SKM-1 treated with dmso at 0.1 percent for 144 hours (cell line): ENCODE results near the gene TRPV2.
A peak's percentile ranks its signal among the peaks of the same experiment; 100 is the strongest.

Experiments
- DNase-seq: peaks from one replicate; lab custom pipeline; 2025; ENCODE audit not compliant: unreplicated experiment; lab: John Stamatoyannopoulos, UW

Gene TRPV2

DNA sequence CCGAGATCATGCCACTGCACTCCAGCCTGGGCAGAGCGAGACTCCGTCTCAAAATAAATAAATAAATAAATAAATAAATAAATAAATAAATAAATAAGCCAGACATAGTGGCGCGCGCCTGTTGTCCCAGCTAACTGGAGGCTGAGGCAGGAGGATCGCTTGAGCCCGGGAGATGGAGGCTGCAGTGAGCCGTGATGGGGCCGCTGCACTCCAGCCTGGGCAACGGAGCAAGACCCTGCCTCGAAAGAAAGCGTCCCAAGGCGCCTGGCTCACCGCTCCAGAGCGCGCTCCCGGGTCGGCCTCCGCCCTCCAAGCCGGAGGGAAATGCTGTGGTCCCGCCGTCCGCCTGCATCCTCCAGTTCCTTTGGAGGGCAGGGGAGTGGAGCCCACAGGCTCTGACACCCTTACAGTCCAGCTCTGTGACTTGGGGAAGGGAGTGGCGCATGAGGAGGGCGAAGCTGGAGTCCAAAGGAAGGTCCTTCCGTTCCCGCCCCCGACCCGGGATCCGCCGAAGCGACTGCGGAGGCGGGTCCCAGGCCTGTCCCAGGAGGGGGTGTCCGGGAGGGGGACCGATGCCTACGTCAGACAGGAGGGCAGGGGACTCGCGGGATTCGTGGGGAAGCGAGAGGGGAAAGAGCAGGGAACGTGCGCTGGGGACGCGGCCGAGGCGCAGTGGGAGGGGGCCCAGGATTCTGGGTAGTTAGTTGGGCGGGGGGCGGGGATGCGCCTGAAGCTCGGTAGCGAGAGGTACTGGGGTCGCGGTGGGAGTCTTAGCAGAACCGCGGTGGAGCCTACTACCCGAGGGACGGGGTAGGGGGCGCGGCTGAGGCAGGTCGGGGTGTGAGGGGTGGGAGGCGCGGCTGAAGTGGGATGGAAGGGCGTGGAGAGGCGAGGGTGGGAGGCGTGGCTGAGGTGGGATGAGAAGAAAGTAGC, 8.4 kb upstream of the TRPV2 start:
- DNase-seq = no peak

DNA sequence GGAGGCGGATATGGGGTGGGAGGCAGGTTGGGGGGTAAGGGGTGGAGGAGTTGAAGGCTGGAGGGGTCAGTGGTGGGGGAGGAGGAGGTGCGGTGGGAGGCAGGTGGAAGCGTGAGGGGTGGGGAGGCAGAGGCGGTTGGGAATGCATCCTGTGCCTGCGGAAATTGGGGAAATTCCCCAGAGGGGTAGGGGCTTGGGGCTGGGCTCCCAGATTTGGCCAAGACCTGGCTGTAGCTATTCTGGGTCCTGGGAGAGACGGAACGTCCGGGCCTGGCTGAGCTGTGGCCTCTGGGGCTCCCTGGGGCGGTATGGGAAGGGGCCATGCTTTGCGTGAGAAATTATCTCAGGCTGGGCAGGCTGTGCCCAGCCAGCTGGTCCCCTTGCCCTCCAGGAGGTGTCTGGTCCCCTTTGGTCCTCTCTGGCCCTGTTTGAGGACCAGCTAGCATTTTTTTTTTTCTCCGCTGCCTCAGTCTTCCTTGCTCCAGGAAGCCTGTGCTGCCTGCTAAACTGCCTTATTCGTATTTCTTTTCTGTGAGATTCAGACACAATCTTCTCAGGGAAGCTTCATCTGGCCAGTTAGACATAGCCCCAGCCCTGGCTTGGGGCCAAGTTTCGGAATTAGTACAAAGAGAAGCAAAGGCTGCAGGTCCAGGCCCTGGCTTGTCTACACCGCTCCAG, 7.3 kb upstream of the TRPV2 start:
- peak; percentile 14 for DNase-seq

DNA sequence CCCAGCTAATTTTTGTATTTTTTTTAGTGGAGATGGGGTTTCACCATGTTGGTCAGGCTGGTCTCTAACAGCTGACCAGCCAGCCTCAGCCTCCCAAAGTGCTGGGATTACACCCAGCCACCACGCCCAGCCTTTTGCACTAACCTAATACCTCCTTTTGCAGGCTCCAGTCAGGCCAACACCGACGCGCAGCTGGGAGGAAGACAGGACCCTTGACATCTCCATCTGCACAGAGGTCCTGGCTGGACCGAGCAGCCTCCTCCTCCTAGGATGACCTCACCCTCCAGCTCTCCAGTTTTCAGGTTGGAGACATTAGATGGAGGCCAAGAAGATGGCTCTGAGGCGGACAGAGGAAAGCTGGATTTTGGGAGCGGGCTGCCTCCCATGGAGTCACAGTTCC, 2.0 kb downstream of the TRPV2 start:
- no peak for DNase-seq

DNA sequence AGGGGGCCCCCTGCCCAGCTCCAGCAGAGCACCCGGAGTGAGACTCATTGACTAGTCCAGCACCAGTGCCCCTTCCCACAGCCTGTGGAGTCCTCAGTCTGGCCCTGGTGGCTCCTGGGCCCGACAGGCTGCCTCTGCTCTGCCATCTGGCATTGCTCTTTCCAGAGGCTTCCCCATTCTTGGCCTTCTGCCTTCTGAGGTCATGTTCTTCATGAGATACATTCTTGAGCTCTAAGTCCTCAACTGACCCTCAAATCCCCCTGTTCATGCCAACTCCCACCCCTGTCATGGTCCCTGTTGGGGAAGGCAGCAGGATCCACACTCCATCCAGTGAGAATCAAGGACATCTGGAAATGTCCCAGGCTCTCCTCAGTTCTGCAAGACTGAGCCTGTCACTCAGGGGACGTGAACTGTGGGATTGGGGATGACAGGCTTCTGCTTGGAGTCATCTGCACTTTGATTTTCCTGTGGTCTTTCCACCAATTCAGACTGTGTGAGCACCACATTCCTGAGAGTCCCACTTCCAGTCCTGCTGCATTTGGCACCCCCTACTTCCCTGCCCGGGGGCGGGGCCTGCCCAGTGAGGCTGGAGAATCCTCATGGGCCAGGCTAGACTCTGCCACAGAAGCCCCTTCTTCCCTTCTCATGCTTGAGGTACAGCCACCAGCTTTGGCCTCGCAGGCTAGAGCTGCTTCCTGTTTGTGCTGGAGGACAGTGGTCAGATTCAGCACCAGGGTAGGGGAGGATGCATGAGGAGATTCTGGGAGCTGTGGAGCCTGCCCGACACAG, 2.7 kb downstream of the TRPV2 start:
- no peak for DNase-seq

DNA sequence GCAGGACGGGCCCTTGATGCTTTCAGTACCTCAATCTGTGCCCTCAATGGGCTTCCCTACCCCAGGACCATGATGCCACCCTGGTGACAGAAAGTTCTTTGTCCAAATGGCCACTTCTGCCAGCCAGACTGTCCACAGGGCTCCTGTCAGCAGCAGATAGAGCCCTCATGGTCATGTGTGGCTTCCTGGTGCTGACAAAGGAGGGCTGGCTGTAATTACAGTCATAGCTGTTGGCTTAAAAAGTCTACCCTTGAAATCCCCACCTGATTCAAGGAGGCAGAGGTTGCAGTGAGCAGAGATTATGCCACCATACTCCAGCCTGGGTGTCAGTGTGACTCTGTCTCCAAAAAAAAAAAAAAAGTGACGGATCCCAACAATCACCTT, 3.3 kb downstream of the TRPV2 start:
- no peak for DNase-seq

DNA sequence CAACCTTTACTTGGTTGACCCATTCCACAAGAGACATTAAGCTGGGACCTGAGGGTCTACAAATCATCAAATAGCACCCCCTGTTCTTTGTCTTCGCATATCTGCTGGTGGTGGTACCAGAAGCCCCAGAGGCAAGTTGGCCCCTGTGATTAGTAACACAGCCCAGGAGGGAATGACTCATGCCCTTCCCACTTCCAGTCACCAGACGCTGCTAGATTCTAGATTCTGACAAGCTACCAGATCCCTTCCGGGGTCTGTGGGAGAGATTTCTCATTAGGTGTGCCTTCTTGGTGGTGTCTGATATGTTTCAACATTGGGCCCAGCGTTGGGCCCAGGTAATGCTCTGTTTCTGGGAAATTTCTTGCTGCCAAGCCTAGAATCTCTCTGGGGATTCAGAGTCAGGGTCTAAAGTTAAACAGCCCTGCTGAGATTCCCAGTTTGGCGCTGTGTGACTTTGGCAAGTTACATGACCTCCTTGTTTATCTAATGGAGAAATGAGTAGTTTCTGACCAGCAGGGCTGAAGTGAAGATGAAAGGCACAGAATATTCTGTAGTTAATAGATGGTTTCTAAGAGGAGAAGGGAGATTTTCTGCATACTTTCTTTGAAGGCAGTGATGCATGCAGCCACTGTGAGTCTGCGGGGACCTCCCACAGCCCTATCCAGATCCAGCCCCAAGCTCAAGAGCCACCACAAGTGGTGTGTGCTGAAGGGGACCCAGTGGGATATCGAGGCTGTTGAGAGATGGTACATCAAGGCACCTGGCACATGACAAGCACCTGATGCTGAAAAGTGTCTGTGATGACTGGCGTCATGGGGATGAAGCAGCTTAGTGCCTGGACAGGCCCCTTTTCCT, 3.9 kb downstream of the TRPV2 start:
- no peak for DNase-seq

DNA sequence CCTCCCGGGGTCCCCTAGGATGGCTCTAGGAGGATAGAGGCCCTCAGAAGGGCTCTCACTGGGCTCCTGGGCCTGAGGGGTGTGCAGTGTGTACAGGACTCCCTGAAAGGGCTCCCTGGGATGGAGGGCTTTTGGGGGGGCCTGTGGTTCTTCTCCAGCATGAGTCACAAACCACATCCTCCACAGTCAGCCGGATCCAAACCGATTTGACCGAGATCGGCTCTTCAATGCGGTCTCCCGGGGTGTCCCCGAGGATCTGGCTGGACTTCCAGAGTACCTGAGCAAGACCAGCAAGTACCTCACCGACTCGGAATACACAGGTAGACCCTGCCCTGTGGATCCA, 4.5 kb downstream of the TRPV2 start:
- DNase-seq = no peak

DNA sequence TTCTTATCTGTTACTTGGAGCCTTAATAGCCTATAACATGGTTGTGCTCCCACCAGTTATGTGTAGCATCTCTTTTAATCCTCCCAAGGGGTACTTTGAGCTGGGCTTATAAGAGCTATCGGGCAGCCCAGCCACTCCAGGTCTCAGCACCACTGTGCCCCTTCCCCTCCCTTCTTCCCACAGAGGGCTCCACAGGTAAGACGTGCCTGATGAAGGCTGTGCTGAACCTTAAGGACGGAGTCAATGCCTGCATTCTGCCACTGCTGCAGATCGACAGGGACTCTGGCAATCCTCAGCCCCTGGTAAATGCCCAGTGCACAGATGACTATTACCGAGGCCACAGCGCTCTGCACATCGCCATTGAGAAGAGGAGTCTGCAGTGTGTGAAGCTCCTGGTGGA, 7.0 kb downstream of the TRPV2 start:
- no peak for DNase-seq

DNA sequence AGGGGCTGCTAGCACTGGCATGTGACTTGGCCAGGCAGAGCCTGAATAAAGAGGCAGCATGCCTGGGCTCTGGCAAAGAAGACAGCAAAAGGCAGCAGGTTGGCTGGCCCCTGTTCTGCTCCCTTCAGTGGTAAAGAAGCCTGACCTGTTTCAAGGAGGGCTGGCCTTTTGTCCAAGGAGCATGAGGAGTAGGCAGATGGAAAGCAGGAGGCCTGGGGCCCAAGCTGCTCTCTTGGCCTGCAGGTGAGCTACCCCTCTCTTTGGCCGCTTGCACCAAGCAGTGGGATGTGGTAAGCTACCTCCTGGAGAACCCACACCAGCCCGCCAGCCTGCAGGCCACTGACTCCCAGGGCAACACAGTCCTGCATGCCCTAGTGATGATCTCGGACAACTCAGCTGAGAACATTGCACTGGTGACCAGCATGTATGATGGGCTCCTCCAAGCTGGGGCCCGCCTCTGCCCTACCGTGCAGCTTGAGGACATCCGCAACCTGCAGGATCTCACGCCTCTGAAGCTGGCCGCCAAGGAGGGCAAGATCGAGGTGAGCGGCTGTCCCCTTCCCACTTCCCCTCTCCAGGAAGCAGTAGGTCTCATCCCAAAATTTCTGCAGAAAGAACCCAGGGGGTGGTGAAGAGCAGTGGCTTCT, 8.0 kb downstream of the TRPV2 start:
- no peak for DNase-seq

DNA sequence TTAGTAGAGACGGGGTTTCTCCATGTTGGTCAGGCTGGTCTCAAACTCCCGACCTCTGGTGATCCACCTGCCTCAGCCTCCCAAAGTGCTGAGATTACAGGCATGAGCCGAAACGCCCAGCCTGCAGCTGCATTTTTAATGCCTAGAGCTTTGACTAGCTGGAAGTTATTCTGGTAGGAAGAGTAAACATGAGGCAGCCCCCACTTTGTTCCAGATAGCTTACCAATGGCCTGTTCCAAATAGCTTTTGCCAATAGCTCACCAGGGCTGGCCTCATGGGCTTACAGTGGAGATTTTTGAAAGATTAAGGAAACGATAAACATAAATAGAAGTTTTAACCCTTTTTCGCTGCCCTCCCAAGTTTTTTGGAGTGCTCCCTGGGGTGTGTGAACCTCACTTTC, 9.8 kb downstream of the TRPV2 start:
- DNase-seq = no peak

DNA sequence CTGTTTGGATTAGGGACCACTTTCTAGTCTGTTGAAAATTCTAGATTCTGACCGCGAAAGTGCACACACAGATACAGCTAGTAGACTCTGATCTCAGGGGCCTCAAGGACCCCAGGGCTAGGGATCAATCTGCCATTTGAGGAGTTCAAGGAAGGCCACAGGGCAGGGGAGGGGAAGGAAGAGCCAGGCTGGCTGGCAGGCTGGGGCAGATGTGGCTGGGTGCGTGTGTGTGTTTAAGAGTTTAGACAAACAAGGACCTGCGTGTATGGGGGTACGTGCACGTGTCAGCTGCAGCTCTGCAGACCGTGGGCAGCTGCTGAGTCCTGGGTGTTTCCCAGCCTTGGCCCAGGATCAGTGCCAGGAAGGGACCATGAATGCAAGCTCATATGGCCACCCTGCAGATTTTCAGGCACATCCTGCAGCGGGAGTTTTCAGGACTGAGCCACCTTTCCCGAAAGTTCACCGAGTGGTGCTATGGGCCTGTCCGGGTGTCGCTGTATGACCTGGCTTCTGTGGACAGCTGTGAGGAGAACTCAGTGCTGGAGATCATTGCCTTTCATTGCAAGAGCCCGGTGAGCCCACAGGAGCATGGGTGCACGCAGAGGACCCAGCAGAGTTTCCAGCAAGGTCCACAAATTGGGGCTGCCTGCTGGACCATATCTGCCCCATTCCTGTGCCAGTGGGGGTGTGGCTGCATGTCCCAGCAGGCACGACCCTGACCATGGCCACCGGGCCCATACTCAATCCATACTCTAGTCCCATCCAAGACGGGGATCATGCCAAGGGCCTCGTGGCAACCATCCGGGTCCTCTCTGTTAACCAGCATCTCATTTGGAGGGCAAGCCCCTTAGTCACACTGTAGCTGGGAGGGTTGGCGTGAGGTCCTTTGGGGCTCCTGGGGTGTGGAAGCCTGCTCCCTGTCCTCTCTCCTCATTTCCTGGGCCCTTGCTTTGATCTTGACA, 10.6 kb downstream of the TRPV2 start:
- DNase-seq = no peak

DNA sequence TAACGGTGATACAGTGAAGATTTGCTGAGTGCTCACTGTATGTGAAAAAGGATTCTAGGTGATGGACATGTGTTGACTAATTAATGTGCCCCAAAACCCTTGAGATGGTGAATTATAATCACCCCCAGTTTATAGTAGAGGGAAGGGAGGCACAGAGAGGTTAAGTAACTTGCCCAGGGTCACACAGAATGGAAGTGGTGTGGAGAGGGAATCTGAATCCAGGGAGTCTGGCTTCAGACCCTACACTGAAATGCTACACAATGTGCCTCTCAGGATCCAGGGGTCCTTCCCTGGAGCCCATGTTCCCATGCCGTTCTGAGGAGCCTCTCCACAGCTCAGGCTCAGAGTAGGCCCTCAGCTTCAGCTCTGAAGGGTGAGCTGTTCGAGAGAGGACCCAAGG, 11.6 kb downstream of the TRPV2 start:
- DNase-seq = no peak

DNA sequence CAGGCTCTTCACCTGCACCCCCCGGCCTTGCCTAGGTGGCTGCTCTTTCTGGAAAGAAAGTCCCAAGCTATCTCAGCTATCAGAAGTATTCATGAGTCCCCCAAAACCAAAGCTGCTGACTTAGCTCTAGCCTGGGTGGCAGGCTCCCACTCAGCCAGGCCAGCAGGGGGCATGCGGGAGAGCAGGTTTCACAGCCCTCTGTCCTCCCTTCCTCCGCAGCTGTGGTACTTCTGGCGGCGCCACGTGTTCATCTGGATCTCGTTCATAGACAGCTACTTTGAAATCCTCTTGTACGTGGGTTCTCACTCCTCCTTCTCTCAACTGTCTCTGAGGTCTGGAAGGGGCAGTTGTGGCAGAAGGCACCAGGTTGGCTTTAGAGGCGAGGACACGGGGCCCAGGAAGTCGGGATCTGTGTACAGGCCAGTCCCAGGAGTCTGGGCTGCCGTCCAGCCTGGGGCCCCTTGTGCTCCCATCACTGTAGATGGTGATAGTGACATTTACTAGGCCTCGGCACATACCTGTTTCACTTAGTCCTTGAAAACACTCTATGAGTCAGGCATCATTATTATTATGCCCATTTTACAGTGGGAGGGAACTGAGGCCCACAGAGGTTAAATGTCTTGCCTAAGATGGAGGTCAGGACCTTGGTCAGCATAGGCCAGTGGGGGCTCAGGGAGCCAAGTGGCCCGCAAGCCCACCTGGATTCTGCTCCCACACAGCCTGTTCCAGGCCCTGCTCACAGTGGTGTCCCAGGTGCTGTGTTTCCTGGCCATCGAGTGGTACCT, 12.9 kb downstream of the TRPV2 start:
- DNase-seq = no peak

DNA sequence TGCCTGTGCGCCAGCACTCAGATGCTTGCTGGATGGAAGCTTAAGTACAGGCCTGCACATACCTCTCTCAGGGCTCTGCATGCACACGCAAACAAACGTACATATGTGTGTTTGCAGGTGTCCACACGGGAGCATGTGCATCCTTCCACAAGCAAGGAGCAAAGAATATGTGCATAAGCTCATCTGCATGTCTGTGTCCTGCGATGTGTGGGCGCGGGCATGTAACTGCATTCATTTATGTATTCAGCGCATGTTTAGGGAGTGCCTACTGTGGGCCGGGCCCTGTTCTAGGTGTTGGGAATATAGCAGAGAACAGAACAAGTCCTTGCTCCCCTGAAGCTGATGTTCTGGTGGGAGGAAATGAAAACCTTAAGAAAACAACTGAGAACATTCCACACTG, 13.7 kb downstream of the TRPV2 start:
- DNase-seq = no peak

DNA sequence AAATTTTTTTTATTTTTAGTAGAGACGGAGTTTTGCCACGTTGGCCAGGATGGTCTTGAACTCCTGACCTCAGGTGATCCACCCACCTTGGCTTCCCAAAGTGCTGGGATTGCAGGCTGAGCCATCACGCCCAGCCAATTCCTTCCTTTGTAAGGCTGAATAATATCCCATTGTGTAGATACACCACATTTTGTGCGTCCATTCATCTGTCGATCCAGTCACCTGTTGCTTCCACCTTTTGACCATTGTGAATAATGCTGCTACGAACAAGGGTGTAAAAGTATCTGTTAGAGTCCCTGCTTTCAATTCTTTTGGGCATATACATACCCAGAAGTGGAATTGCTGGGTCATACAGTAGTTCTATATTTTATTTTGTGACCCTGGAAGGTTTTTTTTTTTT, 15.3 kb downstream of the TRPV2 start:
- DNase-seq = no peak

DNA sequence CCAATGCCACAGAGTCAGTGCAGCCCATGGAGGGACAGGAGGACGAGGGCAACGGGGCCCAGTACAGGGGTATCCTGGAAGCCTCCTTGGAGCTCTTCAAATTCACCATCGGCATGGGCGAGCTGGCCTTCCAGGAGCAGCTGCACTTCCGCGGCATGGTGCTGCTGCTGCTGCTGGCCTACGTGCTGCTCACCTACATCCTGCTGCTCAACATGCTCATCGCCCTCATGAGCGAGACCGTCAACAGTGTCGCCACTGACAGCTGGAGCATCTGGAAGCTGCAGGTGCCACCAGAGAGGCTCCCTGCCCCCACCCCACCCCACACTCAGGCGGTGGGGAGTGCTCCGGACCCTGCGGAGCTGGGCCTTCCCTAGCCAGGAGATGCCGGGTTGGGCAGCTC, 16.6 kb downstream of the TRPV2 start:
- no peak for DNase-seq

DNA sequence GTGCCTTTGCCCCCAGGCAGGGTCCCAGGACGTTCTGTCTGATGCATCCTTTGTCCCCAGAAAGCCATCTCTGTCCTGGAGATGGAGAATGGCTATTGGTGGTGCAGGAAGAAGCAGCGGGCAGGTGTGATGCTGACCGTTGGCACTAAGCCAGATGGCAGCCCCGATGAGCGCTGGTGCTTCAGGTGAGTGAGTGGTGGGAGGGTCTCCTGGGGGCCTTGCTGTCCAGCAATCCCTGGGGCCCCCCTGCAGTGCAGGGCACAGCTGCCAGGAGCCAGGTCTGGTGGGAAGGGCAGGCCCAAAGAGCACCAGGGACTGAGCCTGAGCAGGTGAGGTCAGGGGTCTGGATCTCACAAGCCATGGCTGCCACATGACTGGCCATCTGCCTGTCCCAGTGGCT, 18.1 kb downstream of the TRPV2 start:
- DNase-seq = no peak

DNA sequence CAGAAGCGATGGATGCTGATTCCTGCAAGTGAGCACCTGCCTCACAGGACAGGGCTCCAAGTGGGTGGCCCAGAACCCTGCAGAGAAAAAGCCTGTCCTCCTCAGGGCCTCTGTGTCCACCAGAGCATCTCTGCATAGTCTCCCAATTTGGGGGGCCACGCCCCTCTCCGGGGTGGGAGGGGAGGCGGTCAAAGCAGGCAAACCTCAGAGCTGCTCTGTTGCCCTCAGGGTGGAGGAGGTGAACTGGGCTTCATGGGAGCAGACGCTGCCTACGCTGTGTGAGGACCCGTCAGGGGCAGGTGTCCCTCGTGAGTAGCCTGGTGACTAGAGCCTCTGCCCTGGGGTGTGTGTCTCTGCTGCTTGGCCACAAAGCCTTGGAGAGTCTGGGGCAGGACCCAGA, 19.3 kb downstream of the TRPV2 start:
- no peak for DNase-seq
